CD4-positive, alpha-beta T cell treated with Interleukin-1 beta for 1 hour (primary cell): ENCODE measurements around the gene RTL1.

Experiments
- DNase-seq, 2 donors: peaks; one replicate each; pipeline ENCODE4 v3.0.0-alpha.2; 2020 to 2022

RTL1 gene

DNA sequence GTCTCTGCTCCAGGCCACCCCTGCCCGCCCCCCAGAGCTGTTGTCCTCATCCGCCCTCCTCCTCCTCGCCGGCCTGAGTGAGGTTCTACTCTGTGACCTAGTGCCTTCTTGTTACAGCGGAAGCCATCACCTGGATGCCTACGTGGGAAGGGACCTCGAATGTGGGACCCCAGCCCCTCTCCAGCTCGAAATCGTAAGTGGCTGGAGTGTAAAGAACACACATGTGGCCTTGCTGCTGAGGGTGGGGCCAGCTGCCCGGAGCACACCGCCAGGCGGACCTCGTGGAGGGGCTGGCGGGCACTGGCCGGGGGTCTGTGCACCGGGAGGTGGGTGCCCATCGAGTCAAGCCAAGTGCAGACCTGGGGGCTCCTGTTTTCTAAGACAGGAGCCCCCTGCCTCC is 58.2 kb downstream of the RTL1 start:
- DNase-seq: no peak

DNA sequence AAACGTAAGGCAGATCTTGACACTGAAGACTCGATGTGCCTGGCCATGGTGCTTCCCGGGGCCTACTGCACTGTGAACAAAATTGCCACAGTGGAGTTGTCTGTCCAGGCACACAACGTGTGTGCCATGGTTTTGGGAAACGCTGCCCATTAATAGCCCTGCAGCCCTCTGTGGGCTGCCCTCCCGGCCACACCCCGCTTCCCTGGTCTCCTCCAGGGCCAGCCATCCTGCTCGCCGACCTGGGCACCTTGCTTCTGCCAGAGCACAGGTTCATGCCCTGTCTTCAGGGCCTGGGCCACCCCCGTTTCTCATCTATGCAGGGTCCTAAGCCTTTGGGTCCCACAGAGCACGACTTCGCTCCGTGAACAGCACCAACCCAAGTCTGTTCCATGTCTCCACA is 58.7 kb downstream of the RTL1 start:
- no peak for DNase-seq

DNA sequence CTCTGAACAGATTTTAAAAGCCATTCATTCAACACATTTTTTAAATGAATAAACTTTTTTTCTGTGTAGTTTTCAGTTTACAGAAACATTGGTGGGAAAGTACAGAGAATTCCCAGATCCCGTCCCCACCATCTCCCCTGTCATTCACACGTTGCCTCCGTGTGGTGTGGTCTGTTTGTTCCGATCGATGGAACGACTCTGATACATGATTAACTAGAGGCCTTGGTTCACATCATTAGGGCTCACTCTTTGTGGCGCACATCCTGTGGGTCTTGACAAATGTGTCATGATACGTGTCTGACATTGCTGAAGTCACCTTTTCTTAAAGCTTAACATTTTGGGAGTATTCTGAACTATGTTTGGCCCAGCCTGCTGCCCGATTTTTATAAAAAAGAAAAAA is 59.1 kb downstream of the RTL1 start:
- DNase-seq: no peak

DNA sequence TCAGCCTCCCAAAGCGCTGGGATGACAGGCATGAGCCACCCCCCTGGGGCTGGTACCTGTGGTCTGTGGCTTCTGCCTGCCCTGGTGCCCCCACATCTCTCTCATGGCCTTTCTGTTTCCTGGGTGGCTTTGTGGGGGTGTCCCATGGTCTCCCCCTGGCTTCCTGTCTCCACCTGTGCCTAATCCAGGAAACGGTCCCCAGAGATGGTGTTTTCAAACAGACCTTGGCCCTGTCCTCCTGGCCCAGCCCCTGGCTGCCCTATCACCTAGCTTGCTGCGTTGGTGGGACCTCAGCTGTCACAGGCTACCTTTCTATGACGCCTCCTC is 59.5 kb downstream of the RTL1 start:
- DNase-seq: no peak

DNA sequence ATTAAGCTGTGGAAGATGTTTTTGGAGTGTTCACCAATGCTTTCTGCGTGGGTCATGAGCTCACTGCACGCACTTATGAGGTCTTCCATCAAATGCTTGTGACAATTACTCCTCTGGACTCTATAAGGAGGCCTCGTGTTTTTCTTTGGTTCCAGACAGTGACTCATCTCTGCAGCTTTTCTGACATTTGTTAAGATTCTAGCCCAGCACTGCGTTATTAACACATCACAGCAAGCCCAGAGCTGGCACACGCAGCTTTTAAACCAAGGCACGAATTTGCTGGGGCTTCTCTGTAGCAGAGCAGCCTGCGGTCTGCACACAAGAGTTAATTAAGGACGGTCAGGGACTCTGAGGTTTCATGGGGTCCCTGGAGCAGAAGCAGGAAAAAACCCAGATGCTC is 60.7 kb downstream of the RTL1 start:
- DNase-seq: no peak

DNA sequence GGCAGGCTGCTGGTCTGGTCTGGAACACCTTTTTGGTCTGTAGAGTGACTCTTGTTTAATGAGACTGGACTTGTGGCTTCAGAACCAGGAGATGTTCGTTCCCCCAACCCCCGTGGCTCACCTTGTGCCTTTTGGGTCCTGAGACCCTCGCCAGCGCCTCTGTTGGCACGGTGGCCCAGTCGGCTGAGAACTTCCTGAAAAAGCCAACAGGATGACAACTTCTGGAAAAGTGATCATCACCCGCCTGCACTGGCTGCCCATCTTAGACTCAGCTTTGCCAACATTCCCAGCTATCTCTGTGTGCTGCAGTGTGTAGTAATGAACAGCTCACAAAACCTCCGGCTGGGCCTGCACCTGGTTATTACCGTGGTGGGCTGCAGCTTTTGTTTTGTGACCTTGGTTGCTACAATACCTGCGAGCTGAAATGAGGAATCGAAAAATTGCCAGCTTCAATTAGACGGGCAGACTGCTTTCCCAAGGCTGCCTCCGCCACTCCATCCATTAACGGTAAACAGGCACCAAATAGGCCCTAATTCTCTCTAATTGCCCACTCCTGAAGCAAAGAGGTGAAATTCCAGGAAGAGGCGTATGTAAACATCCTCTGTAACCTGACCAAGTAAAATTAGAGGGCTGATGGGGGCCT is 61.6 kb downstream of the RTL1 start:
- no peak for DNase-seq

DNA sequence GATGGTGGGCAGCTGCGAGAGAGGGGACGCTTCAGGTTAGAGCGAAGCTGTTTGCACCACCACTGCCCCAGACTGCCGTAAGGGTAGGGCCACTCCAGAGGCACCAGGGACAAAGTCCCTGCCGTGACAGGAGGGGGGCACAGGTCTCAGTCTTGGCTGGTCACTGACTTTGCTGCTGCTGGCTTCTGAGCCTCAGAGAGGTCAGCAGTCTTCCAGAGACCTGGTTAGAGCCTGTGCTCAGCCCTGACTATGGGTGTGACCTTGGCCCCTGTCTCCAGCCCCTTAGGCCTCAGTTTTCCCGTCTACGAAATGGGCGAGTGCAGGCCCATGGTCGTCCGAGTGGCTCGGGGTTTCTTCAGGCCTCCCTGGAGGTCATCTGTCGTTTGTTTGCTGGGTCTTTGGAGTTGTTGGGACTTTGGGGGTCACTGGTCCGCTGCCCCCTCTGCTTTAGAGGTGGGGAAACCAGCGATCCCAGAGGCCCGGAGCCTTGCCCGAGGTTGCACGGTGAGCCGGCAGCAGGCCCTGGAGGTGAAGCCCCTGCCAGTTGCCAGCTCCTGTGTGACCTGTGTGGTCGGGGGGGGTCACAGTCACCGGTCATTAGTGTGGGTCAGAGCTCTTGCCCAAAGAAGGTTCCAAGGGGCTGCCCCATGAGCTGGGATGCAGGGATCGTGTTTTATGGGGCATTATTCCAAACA is 62.3 kb downstream of the RTL1 start:
- no peak for DNase-seq

DNA sequence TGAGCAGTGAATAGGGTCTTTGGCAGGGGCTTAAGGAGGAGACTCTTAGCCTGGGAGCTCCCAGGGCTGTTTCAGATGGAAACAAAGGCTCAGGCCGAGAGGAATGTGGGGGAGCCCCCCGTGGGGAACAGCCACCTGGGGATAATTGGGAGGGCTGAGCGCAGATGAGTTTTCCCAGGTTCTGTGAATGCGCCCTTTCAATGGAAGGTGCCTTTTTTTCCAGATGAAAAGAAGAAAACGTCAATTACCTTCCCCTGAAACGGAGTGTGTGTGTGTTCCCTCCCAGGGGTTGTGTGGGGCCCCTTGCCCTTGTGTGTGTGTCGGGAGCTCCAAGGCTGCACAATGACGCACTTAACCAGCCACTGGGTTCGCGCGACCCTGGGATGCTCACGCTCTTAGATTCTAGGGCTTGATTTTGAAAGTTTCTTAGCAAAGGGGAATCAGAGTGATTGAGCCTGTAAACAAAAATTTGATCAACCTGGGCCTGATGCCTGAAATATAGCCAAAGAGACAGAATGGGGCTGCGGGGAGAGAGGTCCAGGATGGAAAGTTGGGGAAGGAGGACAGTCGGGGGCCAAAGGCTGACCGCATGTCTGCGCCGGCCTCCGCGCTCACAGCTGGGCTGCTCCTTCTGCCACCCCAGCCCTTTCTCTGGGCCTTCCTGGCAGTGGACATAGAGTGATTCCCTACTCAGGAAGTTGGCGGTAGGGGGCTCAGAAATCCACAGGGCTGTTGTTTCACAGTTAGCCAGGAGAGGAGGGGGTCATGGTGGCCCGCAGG is 63.0 kb downstream of the RTL1 start:
- DNase-seq: no peak

DNA sequence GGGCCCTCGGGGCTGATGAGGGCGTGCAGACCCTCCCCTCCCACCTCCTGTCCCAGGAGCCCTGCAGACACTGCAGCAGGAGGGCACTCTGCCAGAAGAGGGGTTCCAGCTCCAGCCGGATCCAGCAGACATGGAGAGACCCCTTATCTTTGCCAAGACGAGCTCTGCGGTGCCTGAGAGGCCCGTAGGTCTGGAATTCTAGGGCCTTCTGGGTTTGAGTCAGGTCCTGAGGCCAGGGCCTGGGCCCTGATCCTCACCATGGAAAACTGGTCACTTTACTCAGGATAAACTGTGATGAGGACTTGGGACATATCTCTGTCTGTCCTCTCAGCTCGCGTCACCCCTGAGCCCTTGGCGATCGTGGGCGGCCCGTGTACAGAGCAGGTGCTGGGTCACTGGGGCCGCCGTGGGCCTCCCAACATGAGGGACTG is 63.8 kb downstream of the RTL1 start:
- no peak for DNase-seq

DNA sequence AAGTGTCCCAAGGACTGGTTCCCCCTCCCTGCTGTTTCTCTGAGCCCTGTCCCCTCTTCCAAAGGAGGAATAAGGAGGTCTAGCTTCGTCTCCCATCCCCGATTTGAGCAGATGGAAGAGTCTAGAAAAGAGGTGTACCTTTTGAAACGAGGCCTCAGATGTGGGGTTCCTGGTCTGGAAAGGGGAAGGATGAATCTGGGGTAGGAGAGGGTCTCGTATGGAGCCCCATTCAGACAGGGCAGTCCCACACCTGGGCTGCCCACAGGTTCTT is 64.3 kb downstream of the RTL1 start:
- no peak for DNase-seq

DNA sequence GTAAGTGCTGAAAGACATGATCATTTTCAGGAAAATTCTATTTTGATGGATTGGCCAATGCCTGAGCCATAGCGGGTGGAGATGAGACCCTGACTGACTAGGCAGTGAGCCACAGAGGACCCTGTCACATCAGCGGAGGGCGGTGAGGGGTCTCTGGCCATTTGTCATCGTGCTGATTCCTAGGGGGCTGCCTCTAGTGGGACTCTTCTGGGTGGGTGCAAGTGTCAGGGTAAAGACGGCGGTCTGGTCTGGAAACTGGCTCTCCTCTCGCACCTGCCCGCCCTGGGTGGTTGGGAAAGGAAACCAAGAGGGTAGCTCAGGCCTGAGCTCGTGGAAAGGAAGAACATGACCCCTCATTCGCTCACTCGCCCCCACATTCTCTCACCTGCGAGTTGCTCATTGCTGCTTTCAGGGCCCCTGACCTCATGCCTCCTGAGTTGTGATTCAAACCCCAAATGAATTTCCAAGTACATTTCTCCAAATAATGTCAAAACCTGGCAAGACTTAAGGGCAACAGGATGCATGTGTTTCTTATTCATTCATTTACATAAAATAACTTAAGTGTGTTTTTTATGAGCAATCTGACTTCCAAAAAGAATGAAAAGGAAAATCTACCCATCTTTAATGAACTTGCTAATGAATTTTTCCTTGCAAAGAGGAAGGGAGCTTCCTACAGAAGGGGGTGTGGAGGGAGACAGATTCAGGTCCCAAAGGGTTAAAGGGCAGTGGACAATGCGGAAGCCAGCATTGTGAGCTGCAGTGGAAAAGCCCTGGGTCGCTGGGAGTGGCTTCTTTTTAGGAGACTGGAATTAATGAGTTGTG is 64.8 kb downstream of the RTL1 start:
- DNase-seq: no peak

DNA sequence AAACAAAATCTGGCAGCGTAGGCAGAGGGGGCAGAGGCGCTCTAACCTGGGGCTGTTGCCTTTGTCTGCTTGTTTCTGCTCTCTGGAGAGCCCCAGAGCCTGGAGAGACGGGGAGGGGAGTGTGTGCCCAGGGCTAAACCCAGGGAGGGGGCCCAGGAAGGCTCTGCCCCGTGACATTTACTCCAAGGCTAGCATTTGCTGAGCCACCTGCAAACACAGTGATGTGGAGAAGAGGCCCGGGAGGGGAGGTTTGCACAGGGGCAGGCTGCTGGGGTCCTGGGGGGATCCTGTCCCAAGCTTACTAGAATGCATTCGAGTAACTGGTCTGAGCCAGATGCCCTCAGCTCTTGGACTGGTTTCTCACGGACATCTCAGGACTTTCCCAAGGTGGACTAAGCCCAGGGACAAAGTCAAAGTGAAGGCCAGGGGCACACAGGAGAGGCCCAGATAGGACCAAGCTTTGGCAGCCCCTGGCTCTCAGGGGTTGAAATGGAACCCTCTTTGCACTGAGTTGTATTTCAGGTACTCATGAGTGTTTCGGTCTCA is 65.6 kb downstream of the RTL1 start:
- DNase-seq: no peak

DNA sequence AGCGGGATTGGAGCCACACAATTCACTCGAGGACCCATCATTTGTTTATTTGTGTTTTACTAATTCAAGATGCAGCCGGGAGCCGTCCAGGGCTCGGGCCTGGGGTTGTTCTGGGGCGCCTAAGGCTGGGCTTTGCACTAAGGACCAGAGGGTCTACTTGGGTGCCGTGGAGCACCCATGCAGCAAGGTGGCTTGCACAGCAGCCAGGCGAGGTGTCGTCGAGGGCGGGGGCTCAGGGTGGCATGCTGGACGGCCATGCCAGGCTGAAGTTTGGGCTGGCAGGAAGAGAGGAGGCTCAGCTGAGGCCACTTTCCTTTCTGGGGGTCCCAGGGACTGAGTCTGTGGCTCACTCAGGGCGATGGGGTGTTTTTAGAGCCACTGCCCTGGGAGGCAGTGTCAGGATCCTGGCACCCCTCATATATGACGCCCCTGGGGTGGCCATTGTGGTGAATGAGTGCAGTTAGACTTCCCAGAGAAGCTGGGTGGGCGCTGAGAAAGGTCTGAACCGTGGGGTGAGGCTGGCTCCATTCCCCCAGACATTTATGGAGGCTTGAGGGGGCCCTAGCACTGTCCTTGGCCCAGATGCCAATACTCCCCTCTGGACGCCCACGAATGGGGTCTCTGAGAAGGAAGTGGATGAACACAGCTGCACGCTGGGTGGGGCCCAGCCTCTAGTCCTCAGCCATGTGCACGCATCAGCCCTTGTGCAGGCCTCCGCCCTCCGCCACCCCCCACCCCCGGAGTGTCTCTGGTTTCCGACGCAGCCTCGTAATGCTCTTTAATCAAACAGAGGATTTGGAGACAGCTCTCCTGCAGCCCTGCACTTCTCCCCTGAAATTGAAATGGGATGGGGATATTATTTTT is 66.3 kb downstream of the RTL1 start:
- DNase-seq: no peak

DNA sequence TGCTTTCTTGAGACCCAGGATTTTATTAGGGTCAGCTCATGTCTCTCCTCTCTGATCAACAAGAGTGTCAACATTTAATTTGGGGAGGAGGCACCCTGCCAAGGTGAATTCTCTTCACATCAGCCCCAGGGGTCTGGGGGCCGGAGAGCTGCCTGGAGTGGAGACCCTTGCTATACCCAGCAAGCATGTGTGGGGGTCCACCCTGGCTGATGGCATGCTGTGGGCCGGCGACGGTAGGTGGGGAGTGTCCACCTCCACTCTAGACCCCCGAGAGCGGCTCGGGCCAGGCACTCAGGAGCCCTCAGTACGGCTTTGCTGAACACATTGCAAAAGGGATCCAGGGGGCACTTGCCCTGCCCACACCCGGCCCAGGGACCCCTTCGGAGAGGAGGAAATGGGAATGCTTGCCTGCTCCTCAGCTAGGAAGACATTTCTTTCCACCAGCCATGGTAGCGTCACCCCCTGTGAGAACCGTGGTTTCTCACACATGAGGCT is 67.2 kb downstream of the RTL1 start:
- no peak for DNase-seq

DNA sequence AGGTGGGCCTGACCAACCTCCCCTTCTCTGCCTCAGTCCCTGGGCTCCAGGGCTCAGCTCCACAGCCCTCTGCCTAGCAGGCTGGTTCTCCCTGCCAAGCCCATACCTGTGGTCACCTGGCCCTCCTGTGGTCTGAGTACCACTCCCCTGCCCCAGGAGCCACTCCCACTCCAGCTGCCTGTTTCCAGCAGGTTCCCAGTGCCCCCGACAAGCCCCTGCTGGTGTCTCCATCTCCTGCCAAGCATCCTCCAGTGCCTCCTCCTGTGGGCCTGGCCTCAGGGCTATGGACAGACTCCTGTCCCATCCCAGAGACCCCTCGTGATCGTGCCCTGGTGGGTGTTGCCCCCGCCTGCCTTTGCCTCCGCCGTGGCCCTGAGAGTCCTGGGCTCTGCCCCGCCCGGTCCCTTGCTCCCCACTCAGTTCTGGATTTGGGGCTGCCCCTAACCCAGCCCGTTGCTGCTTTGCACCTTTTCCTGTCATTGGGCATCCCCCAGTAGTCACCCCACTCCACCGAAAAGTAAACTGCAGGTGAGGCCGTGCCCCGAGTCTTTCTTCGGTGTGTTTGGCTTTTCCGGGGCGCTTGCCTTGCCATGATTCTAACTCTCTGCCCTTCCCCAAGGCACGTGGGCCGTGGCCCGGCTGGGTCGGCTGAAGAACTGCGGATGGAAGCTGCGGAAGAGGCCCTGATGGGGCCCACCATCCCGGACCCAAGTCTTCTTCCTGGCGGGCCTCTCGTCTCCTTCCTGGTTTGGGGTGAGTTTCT is 67.8 kb downstream of the RTL1 start:
- no peak for DNase-seq

DNA sequence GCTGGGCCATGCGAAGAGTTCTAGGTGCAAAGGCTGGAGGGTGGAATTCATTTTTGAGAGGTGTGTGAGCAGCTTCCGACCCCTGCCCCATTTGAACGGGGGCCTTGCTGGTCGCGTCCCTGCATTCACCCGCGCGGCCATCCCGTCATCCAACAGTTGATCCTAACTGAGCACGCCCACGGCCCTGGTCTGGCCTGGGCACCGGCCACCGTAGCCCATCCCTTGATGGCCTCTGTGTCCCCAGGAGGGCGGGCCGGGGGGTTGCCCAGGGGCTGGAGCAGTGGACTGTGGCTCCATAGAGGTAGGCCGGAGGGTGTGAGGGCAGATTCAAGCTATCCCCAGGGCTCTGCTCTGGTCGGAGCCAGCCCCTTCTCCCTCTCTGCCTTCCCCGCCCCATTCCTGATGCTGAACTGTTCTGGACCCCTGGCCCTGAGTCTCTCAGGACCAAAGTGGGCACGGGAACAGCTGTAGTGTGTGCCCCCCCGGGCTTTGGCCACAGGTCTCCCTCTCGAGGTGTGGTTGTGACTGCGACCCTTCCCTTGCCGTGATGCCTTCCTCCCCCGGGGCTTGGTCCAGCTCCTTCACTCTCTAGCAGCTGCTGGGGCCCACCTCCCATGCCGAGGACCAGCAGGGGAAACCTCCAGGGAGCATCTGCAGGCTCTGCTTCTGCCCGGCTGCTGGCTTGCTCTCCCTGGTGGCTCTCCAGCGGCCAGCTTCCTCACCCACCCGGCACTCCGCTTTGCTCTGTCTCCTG is 68.6 kb downstream of the RTL1 start:
- DNase-seq: no peak

DNA sequence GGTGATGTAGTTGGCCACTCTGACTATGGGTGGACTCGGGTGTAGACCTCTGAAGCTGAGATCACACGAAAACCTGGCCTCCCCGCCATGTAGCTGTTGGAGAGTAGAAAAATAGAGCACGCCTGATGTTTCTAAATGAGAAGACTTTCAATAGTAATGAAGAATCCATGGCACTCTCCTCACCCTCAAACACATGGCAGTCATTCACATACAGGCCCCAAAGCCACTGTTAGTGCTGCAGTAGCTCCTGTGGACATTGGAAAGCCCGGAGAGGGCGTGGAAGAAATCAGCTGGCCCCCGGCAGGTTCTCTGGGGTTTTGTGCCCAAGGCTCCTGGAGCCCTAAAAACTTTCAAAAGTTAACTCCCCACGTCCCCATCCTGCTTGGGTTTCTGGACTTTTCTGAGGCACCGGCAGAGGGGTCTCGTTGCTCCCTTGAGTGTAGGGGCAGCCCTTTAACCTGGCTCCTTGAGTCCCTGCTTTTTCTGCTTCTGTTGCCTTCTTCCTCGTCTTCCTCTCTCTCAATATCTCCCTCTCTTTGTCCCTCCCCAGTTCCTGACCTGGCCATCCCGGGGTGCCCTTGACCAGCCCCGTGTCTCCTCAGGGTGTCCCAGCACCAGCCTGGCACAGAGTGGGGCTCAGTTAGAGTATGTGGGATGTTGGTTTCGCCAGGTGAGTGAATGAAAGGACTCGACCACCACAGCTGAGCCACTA is 69.3 kb downstream of the RTL1 start:
- DNase-seq: no peak

DNA sequence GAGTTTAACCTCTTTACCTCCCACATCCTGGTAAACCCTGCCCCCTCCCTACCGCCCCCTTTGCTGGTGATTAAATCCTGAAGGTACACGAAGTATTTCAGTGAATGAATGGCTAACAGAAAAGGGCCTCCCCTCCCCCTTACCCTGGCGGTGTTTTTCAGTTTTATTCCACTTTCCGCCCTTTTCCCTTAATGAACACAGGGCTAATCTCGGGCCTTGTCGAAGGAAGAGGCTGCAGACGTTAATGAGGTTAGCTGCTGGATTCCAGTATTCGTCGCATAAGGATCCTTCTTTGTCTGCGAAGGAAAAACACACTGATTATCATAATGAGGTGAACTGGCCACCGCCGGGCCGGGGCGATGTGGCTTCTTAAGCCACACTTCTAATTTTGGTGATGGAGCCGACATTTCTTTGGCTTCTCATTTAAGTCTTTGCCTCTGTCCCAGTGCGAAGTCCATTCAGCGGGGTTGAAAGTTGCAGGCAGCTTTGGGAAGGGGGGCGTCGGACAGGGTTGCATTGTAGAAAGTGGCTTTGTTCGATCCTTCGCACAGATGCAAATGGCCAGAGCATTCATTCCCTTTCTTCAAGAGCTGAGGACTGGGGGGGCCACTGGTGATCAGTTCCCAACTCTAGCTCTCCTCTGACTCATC is 71.1 kb downstream of the RTL1 start:
- DNase-seq: no peak

DNA sequence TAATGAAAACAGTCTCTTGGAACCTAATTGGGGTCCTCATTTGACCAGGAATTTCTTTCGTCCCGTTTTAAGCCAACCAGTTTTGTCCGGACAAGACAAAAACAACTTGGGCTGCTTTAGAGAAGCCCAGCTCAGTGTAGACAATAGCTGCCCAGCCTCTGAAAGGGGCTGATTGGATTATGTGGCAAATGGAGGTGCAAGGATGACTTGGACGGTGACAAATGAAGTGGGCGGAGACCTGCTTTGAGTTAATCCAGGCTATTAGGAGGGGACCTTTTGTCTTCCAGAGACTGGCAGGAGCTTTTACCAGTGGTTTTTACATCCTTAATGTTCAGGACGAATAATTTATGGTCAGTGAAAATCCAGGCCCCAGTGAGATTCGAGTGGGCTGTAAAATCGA is 72.8 kb downstream of the RTL1 start:
- no peak for DNase-seq
